ENCODE data around the gene PTPRN2.

The PTPRN2 gene

DNA sequence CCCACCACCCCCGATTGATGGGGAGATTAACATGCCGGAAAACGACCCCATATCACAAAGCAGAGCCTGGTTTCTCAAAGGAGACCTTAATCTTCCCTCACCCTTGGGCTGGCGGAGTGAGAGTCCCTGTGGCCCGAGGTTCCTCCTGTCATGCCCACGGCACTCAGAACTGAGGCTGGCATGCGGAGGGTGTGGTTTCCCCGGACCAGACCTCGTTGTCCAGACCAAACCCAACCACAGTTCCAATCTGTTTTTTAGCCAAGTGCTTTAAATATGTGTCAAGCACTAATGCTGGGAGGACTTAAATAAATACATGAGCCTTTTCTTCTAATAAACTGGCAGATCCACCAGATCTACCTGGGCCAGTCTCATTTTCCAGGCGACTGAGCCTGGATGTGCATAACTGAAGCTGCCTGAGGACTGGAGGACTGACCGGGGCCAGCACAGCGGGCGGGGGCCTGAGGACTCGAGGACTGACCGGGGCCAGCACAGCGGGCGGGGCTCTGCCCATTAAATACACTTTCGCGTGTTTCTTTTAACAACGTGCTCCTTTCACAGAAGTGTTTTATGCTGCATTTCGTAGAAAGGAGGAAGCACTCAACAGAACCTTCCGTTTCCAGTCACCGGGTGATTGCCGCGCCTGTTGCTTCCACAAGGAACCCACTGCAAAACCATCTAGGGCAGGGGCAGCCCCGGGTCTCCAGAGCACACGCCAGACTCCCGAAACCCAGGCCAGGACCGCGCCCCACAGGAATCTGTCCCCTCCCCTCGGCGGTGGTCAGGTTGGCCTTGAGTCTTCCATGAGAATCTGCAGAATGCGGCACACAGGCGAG is 334.6 kb downstream of the PTPRN2 start:
- DNase-seq (ENCODE audit: low spot score) = no peak

DNA sequence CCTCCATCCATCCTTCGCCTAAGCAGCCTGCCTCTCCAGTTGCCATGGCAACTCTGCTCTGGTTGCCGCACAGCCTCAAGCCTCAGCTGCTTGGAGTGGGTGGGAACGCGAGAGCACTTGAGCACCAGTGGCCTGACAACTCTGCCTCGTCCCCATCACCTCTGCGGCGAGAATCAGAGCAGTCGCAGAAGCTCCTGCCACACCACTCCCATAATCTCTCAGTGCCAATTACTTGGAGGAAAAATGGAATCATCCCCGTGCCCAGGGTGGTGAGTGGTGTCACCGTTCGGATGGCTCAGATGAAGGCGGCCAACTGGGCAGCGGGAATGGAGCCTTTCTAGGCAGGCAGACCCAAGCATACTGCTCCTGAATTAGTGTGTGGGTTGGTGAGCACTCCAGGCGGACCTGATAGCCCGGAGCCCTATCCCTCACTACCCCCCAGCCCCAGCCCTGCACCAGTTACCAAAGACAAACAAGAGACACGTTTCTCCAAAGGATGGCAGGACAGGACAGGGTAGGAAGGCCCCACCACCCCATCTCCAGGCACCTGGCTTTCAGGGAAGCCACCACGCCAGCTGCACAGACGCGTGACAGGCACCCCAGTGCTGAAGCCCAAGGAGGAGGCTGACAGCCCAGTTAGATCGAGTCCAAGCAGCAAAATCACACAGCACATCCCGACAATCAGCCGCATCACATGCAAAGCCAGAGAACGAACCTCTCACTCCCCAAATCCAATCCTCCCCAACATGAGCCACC is 335.4 kb downstream of the PTPRN2 start:
- DNase-seq (ENCODE audit: low spot score) = no peak

DNA sequence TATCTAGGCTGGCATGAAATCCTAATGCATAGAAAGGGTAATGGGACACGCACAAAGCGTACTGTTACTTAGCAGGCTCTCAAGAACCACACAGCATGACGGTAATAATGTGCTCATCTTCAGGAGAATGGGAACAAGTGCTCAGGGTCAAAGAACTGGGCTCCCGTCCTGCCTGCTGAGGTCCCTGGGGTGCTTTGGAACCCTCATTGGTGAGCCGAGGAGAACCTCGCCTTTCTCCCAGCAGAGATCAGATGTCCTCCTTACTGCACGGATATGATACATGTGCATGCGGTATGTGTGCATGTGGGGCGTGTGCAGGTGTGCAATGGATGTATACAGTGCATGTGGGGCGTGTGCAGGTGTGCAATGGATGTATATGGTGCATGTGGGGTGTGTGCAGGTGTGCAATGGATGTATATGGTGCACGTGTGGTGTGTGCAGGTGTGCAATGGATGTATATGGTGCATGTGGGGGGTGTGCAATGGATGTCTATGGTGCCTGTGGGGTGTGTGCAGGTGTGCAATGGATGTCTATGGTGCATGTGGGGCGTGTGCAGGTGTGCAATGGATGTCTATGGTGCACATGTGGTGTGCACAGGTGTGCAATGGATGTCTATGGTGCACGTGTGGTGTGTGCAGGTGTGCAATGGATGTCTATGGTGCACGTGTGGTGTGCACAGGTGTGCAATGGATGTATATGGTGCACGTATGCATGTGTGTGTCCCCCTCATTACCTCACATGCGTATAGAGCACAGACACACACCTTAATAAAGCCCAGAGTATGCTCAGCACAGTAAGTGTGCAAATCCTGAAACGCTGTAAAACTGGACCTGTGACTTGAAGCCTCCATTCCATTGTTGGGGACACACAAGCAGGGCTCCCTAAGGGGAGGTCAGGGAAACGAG is 336.3 kb downstream of the PTPRN2 start:
- DNase-seq (ENCODE audit: low spot score) = no peak

DNA sequence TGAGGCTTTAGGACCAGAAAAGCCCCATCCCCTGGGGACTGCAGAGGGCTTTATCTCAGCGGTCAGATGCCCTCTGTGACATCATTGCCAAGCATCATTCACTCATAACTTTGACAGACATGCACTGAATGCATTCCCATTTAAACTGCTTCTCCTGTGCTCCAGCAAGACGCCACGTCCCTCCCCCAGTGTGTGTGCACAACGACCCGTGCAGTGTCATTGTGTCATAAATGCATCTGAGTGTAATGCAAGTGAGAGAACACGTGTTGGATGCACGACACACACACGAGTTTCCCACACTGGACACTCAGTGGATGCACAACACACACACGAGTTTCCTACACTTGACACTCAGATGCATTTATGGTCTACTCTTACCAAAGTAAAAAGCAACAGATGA is 337.9 kb downstream of the PTPRN2 start:
- DNase-seq (ENCODE audit: low spot score) = no peak

DNA sequence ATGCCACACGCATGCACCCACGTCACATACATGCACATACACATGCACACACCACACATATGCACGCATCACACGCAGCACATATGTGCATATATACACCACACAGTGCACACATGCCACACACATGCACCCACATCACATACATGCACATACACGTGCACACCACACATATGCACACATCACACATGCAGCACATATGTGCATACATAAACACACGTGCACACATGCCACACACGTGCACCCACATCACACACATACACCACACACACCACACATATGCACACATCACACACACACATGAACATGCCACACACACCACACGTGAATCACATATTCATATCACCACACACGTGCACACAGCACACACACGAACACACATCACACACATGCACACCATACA is 338.8 kb downstream of the PTPRN2 start:
- DNase-seq (ENCODE audit: low spot score) = no peak

DNA sequence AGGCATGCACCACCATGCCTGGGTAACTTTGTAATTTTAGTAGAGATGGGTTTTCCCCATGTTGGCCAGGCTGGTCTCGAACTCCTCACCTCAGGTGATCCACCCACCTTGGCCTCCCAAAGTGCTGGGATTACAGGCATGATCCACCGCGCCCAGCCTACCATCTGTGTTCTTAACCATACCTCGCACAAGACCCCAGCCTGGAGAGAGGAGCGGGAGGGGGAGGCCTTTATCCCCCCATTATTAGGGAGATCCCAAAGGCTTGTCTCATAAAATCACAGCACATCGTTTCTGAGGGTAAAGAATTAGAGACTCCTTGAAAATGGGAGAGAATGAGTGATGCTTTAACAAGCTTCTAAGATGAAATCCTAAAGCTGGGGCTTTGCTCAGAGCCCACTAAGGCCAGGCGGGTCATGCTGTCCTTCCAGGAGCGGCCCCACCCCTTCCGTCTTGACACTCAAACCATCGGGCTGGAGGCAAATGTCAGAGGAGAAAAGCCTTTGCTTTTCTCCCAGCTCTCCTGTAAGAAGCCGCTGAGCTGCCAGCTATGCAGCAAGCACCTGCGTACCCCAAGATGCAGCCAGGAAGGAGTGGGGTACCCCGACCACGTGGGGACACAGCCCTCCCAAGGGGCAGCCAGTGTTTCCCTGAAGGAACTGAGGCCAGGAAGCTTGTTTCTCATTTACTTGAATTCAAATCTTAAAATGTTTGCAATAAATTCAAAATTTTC is 339.7 kb downstream of the PTPRN2 start:
- DNase-seq (ENCODE audit: low spot score) = no peak

DNA sequence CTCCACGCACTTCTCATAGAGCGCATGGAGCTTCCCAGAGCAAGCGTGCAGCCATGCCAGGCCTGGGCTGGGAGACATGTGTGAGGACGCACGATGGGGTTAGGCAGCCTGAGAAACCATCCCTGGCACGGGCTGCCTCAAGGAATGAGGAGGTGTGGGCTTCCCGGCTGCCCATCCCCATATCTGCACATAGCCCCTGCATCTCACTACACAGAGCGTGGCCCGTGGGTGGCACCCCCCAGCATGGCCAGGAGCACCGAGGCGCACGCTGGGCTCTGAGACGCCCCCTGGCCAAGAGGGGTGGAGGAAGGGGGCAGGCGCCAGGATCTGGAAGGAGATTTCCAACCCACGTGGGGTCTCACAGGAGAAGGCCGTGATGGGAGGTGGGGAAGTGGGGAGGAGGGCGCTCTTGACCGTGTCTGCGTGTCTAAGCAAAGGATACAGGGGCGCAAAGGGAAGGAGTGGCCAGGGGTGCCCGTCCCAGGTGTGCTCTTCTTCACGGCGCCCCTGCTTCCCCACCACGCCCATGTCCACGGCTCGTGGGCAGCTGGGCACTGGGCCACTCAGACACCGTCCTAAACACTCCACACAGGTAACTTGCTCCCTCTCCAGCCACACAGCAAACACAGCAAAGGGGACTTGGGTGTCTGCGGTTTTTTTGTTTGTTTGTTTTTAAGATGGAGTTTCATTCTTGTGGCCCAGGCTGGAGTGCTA is 340.5 kb downstream of the PTPRN2 start:
- no peak for DNase-seq (ENCODE audit: low spot score)

DNA sequence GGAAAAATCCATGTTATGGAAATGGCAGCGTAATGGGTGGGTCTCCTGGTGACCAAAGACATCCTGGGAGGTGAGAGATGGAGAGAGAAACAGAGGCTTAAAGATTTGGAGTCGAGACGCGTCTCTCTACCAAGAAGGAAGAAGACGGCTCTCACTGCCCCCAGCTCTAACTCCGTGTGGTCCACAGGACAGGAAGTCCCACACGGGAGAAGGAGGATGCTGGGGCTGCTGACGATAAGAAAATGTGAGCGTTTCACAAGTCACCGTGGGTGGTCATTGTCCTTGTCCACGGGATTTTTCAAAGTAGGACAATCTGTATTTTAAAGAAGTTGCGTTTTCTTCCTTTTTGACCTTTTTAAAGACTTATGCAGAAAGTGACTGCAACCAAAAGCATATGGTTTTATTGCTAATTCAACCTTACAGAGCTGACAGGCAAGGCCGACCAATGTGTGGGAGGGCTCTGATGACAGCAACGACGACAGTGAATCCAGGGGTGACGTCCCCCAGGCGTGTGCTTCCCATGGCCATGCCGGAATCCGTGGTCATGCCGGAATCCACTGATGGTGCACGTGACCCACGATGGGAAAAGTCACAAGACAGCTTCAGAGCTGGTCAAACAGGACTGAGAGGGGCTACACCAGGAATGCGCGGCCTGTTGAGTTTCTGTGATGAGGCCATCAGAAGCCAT is 341.2 kb downstream of the PTPRN2 start:
- DNase-seq (ENCODE audit: low spot score) = no peak

DNA sequence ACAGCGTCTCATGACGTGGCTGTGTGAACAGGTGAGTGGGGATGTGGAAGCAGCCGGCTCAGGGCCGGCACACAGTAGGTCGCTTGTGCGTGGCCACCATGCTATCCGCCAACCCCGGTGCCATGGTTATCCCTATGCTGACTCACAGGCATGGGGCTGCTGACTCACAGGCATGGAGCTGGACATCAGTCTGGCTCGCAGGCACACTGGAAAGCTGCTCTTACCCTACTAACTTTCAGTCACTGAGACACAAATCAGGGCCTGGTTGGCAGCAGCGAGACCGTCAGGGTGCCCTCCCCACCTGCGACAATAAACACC is 341.9 kb downstream of the PTPRN2 start:
- DNase-seq (ENCODE audit: low spot score) = no peak

DNA sequence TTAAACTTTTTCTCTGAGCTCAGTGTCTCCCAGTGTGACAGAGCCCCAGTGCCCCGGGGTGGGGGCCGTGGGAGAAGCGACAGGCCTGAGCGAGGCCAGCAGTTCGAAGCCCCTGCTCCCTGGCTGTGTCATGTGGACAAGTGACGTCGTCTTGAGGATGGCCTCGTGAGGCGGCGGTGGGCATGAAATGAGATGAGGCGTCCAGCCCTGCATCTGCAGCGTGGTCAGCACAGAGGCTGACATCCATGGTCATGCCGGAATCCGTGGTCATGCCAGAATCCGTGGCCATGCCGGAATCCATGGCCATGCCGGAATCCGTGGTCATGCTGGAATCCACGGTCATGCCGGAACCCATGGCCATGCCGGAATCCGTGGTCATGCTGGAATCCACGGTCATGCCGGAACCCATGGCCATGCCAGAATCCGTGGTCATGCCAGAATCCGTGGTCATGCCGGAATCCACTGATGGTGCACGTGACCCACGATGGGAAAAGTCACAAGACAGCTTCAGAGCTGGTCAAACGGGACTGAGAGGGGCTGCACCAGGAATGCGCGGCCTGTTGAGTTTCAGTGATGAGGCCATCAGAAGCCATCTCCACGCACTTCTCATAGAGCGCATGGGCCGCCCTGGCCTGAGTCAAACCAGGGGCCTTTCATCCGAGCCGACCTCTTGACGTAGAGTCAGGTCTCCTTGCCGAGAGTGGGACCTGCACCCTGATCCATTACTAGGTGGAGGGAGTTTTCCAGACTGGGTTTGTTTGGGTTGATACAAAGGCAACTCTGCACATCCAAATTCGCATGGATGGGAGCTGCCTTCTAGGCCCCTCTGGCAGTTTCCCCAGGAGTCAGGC is 342.5 kb downstream of the PTPRN2 start:
- DNase-seq (ENCODE audit: low spot score) = no peak

DNA sequence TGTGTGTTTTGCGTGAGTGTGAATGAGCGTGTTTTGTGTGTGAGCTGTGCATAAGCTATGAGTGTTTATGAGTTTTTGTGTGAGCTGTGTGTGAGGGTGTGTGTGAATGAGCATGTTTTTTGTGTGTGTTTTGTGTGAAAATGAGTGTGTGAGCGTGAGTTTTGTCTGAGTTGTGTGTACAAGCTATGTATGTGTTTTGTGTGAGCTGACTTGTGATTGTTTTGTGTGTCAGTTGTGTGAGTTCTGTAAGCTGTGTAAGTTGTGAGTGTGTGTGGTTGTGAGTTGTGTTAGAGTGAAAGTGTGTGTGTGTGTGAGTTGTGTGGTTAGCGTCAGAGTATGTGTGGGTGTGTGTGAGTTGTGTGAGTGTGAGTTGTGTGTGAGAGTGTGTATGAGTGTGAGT is 343.2 kb downstream of the PTPRN2 start:
- DNase-seq (ENCODE audit: low spot score) = no peak

DNA sequence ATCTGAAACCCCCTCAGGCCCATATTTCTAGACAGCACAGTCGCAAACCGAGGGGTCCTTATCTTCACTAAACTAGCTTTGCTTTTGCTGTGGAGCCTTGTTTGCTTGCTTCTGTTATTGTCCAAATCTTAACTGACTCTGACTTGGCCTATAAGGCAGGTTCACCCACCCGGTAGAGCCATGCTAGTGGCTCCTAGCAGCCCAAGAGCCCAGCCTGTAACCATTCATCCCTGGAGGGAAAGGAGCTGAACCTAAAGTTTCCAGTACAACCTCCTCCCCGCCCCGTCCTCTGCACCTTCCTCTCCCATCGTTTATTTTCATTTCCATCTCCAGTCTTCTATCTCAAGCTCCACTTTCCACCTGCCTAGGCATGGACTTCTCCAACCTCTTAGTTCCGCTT is 345.7 kb downstream of the PTPRN2 start:
- DNase-seq (ENCODE audit: low spot score) = no peak

DNA sequence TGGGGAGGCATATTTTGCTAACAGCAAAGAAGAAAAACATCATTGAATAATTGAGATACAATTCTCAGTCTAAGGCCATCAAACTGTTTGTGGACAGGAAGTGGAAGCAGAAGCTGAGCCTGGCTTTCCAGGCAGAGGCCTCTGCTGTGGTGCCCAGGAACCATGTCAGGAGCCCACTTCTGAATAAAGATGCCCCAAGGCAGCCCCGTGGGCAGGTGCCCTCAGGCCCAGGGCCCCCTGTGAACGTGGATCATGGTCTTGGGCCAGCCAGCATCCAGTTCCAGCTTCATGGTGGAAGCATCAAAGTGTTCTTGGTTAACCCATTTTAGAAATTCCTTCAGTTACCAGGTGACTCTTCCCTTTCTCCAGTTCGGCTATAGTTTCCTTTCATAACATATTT is 346.8 kb downstream of the PTPRN2 start:
- DNase-seq (ENCODE audit: low spot score) = no peak

DNA sequence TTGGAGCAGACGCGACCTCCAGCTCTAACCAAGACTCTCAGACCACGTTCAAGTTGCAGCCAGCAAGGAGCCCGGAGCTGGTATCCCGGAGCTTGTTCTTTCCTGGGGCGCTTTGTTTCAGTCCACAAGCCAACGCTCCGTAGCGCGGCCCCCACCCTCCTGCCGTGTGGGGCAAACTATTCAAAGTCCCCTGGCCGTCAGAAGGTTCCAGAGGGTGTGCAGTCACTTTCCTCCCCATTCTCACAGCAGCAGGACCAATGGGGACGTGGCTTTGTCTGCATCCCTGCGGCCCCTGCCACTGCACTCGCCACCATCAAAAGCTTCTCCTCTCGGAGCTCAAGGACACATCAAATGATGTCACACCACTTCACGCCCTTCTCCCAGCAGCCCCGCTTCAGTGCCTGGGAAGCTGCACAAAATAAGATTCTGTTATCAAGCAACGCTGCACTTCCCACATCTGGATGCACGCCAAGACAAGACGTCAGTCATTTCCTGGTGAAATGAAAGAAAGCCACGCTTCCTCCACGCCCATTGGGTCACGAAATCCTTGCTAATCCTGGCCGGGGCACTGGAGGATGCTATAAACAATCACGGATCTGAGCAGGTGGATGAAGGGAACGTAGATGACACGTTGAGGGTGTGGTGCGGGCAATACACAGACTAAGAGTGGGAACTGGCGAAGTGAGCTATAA is 348.2 kb downstream of the PTPRN2 start:
- DNase-seq (ENCODE audit: low spot score) = no peak

DNA sequence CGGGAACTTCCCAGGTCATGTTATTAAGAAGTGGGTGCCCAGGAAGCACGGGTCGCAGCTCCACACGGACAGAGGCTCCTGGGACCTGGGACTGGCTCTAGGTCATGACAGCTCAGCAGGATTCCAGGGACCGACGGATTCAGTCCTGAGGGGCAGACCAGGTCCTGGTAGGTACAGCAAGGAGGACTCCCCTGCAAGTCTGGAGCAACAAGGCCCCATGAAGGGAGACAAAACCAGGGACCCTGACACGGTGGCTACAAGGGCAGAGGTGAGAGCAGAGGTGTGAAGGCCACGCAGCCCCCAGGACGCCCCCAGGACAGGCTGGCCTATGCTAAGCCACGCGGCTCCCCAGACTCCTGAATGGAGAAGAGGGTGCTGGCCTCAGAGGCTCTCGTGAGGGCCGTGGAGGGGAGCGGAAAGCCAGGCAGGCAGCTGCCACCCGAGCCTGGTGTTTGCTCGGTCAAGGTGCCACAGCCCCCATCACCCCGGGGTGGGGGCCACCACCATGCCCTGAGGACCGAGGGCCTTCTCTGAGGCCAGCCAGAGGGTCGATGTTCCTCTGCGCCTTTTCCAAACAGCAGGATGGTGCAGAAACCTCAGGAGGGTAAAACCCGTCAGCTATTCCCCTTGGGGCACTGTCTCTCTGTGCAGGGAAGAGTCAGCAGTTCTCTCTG is 348.9 kb downstream of the PTPRN2 start:
- no peak for DNase-seq (ENCODE audit: low spot score)

DNA sequence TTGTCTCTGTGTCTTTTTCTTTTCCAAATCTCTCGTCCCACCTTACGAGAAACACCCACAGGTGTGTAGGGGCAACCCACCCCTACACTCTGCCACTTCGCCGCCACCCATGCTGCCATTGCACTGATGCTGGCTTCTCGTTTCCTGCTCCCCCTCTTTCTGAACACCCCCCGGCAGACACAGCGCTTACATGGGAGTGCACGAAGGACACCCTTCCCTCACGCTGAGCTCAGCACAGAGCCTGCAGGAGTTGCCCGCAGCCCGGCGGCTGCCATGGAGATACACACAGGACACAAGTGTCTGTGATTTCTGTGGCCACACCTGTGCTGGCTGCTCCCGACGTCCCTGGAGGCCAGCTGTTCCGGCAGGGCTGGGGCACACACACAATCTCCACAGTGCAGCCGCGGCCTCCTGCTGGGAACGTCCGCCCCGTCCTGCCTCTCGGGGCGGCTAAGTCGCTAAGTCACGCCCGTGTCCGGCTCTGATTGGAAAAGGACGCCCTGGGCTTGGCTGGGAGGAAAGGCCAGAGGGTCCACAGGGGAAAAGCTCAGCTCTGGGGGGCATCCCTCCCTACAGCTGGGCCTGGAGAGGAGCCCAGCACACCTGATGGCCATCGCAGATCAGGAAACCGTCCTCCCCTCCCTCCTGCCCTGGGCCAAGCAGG is 349.8 kb downstream of the PTPRN2 start:
- DNase-seq (ENCODE audit: low spot score) = no peak

DNA sequence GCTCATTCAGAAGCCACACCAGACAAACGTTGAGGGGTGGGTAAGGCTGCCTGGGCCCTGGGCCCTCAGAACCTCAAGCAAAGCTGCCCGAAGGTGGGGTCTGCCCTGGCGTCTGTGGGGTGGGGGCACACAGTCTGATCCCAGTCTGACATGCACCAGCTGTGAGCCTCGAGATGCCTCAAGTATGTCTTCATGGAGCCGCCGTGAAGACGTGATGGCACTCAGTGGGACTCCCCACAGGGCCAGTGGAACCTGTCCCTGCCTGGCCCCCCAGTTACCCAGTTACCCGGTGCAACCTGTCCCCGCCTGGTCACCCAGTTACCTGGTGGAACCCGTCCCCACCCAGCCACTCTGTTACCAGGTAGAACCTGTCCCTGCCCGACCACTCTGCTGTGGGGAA is 351.2 kb downstream of the PTPRN2 start:
- no peak for DNase-seq (ENCODE audit: low spot score)

DNA sequence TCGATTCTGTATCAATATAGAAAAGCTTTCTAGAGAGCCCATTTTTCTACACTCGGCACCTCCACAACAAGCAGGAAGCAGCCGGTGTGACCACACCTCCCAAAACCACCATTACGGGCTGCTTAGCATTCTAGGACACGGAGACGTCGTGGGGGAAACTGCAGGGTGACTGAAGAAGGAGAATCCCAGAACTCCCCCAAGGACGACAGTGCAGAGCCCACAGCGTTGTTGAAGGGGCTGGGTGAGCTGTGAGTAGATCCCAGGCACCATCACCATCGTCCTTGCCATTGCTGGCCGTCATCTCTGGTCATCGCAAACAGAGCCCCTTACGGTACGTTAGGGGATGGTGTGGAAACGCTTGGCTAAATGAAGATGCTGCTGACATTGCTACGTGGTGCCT is 351.8 kb downstream of the PTPRN2 start:
- DNase-seq (ENCODE audit: low spot score) = no peak
